GM12878 (cell line): ENCODE data around the gene RGS6. TPM values are rescaled to one million over a fixed set of nuclear protein-coding genes. Genes with fewer than 3 reads are reported as not detected.
A peak's percentile ranks its signal among the peaks of the same experiment; 100 is the strongest.

Experiments used
- ATF2 ChIP-seq: IDR thresholded peaks from 2 replicates; pipeline ENCODE4 v1.6.1; 2012; ENCODE audit warnings: low read length, inconsistent platforms
- BRCA1 ChIP-seq: IDR thresholded peaks from 2 replicates; pipeline ENCODE4 v1.6.1; 2011; ENCODE audit warnings: low read depth, low read length, improper control_type of control experiment
- CBX3 ChIP-seq: fragments of 200-600 bp; sonication (generic); IDR thresholded peaks from 2 replicates; pipeline ENCODE4 v1.6.1; 2016; ENCODE audit warnings: low read depth, borderline replicate concordance
- CREB1 ChIP-seq: IDR thresholded peaks from 2 replicates; pipeline ENCODE4 v1.6.1; 2012; ENCODE audit warnings: low read depth, mild to moderate bottlenecking, inconsistent platforms
- E2F8 ChIP-seq: fragments of 450-650 bp; IDR thresholded peaks from 2 replicates; pipeline ENCODE4 v1.6.1; 2018; ENCODE audit warnings: mild to moderate bottlenecking, low read depth, moderate library complexity; ENCODE audit not compliant: partially characterized antibody
- ETV6 ChIP-seq, 2 experiments: fragments of 450-650 bp in 1 of 2; IDR thresholded peaks in 1 of 2; conservative IDR thresholded peaks in 1 of 2; 2 replicates each; pipeline ENCODE4 v1.6.1; 2014; ENCODE audit warnings: antibody characterized with exemption in 1 of 2, borderline replicate concordance in 1 of 2, low read depth in 1 of 2, mild to moderate bottlenecking in 1 of 2, moderate library complexity in 1 of 2
- HDGF ChIP-seq: fragments of 450-650 bp; IDR thresholded peaks from 2 replicates; pipeline ENCODE4 v1.6.1; 2016; ENCODE audit warnings: antibody characterized with exemption
- IRF3 ChIP-seq: fragments of 450-650 bp; IDR thresholded peaks from 2 replicates; pipeline ENCODE4 v1.6.1; 2014; ENCODE audit warnings: mild to moderate bottlenecking
- IRF5 ChIP-seq: fragments of 450-650 bp; IDR thresholded peaks from 2 replicates; pipeline ENCODE4 v1.6.1; 2017; ENCODE audit warnings: borderline replicate concordance
- MXI1 ChIP-seq: fragments of 150-350 bp; IDR thresholded peaks from 2 replicates; pipeline ENCODE4 v1.6.1; 2011; ENCODE audit warnings: low read depth, mild to moderate bottlenecking, inconsistent platforms, low read length, improper control_type of control experiment
- NFYB ChIP-seq: IDR thresholded peaks from 2 replicates; pipeline ENCODE4 v1.6.1; 2011; ENCODE audit warnings: low read depth, mild to moderate bottlenecking, low read length, improper control_type of control experiment, moderate library complexity; ENCODE audit not compliant: insufficient read depth
- PAX5 ChIP-seq: IDR thresholded peaks from 2 replicates; pipeline ENCODE4 v1.6.1; 2011; ENCODE audit warnings: low read depth, low read length, borderline replicate concordance
- PBX3 ChIP-seq: IDR thresholded peaks from 2 replicates; pipeline ENCODE4 v1.6.1; 2011; ENCODE audit warnings: mild to moderate bottlenecking, low read depth, low read length, moderate library complexity; ENCODE audit not compliant: insufficient replicate concordance
- REST ChIP-seq: IDR thresholded peaks from 2 replicates; pipeline ENCODE4 v1.6.1; 2012; ENCODE audit warnings: mild to moderate bottlenecking, low read depth, low read length
- SRF ChIP-seq, 2 experiments: IDR thresholded peaks; 2 replicates each; pipeline ENCODE4 v1.6.1; 2011; ENCODE audit warnings: low read depth in 2 of 2, low read length in 2 of 2, mild to moderate bottlenecking in 1 of 2, moderate library complexity in 1 of 2
- ZNF384 ChIP-seq: IDR thresholded peaks from 2 replicates; pipeline ENCODE4 v1.6.1; 2012; ENCODE audit warnings: low read depth, mild to moderate bottlenecking, low read length, improper control_type of control experiment, borderline replicate concordance
- polyA plus RNA-seq, 11 experiments: library from polyadenylated mRNA; depleted of rRNA in 4 of 11; unstranded in 6 of 11; stranded (reverse) in 5 of 11; fragments of >200 nt; fragmentation: Nextera tagmentation in 4 of 11; fragmentation: Illumina TruSeq in 1 of 11; extraction: Ambion mirVana in 4 of 11; extraction: Trizol in 1 of 11; gene quantifications; 1 replicate in 1 of 11; 2 replicates in 10 of 11; pipeline versions ENCODE4 v1.2.1 to v1.2.3, GENCODE V29; 2011 to 2016; ENCODE audit warnings: inconsistent platforms in 2 of 11, missing spikeins in 2 of 11, low read depth in 1 of 11
- total RNA-seq, 4 experiments: library from RNA; depleted of rRNA in 3 of 4; stranded (reverse); fragments of >200 nt in 3 of 4; fragmentation: Illumina TruSeq in 1 of 4; extraction: Trizol in 1 of 4; gene quantifications; 2 replicates each; pipeline versions ENCODE4 v1.2.1 to v1.2.3, GENCODE V29; 2013 to 2021

Gene RGS6
- total and polyA plus RNA-seq, 10 of the 15 experiments (the other 5 are each of a cell fraction or from before 2014, with no cell fraction given) = 3.9 to 18.1 (median 12.4) TPM

GRCh38 chr14:72476657-72477499 lies 544.6 kb downstream of the RGS6 start (continued):
- TF ChIP-seq CBX3 = no peak
- TF ChIP-seq ZNF384 = no peak
- peak; percentile 100 for TF ChIP-seq ATF2
- peak; percentile 90 for TF ChIP-seq MXI1
- TF ChIP-seq ETV6 (conservative IDR thresholded peaks at IDR 0.05 in 1 of 2, IDR thresholded peaks at IDR 0.05 in 1 of 2; ENCODE audit: borderline replicate concordance in 1 of 2, low read depth in 1 of 2) = peak in 1 of 2 experiments; percentile 98; a peak in 2 of 4 replicates
- no peak for TF ChIP-seq BRCA1
- no peak for TF ChIP-seq IRF3
- TF ChIP-seq PAX5 = peak; percentile 95
- TF ChIP-seq E2F8 = no peak
- no peak for TF ChIP-seq HDGF
- TF ChIP-seq SRF (IDR thresholded peaks at IDR 0.05; ENCODE audit: low read depth in 2 of 2, low read length in 2 of 2) = peak in 1 of 2 experiments; percentile 86; a peak in 2 of 4 replicates
- peak; percentile 49 for TF ChIP-seq CREB1
- peak; percentile 71 for TF ChIP-seq NFYB
- TF ChIP-seq IRF5 = no peak
- TF ChIP-seq REST = no peak
- peak; percentile 84 for TF ChIP-seq PBX3
